ENCODE results near the gene PPFIBP2. TPM values are rescaled to one million over a fixed set of nuclear protein-coding genes. Genes with fewer than 3 reads are reported as not detected.

Gene PPFIBP2
- total and polyA plus RNA-seq, 2 of the 13 experiments (the other 11 are each of a cell fraction or from before 2014, with no cell fraction given) = 15.0 to 52.5 TPM

DNA sequence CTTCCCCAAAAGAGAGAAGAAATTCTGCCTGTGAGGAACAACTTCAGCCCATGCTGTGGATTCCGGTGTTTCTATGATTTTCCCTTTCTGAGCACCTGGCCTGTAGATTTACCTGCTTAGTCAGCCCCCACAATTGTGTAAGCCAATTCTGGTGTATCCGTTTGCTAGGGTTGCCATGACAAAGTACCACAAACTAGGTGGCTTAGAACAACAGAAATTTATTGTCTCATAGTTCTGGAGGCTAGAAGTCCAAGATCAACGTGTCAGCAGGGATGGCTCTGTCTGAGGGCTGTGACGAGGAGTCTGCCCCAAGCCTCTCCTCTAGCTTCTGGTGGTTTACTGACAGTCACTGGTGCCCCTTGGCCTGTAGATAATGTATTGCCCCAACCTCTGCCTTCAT is 175.4 kb downstream of the PPFIBP2 start:
- Histone ChIP-seq H3K4me2 (ENCODE audit: low read depth, low read length) (no peak overlapping the region), H3K4me1 (ENCODE audit: insufficient read depth, low read length) (peaks cover 8% of the 10 kb centered on the region; the same call in 1 of the 2 replicates), H3K4me3 (replicated peaks in 1 of 3; ENCODE audit: insufficient read depth in 1 of 3, low read depth in 2 of 3, low read length in 3 of 3) (no peak overlapping the region), H3K27ac (ENCODE audit: extremely low read length, insufficient read depth, low read length) (no peak overlapping the region), H2AFZ (ENCODE audit: low read length) (no peak overlapping the region), H4K20me1 (ENCODE audit: insufficient read depth, low read length) (no peaks in the 10 kb centered on the region), H3K9ac (ENCODE audit: insufficient read depth, low read depth, low read length) (no peak overlapping the region), H3K9me3 (ENCODE audit: low read length) (no peaks in the 10 kb centered on the region), H3K36me3 (replicated peaks in 1 of 2; ENCODE audit: control insufficient read depth in 1 of 2, insufficient read depth in 2 of 2, low read length in 2 of 2) (no peaks in the 10 kb centered on the region), H3K79me2 (ENCODE audit: insufficient read depth, low read length) (no peaks in the 10 kb centered on the region), H3K27me3 (ENCODE audit: control insufficient read depth in 1 of 2, insufficient read depth in 2 of 2, low read length in 2 of 2) (peaks cover 2 to 33% of the 10 kb centered on the region in 2 experiments; a peak in 3 of 5 replicates)
- ATAC-seq (no peak), FAIRE-seq (no peak), DNase-seq (ENCODE audit: low spot score) (no peak)
- POLR2A ChIA-PET = no interaction called here
- no TSS peak for BruUV-seq (replicated peaks)
- WGBS (ENCODE audit: low lambda C conversion rate) = 3% methylated on average over 3 of the region's 4 CpGs
- TF ChIP-seq SPEN (CRISPR knock-in tag; IDR thresholded peaks at IDR 0.05; ENCODE audit: low read depth) (no peak), SP1 (IDR thresholded peaks at IDR 0.05) (no peak), SP1 (CRISPR knock-in tag; IDR thresholded peaks at IDR 0.05) (no peak), ZIK1 (CRISPR knock-in tag; IDR thresholded peaks at IDR 0.05; ENCODE audit: borderline replicate concordance, low read depth) (no peak), THYN1 (CRISPR knock-in tag; IDR thresholded peaks at IDR 0.05; ENCODE audit: borderline replicate concordance, low read depth) (no peak), REST (IDR thresholded peaks at IDR 0.05; ENCODE audit: borderline replicate concordance in 1 of 2, low read depth in 1 of 2, low read length in 2 of 2) (no peak), MIER2 (CRISPR knock-in tag; IDR thresholded peaks at IDR 0.05) (no peak), EP300 (IDR thresholded peaks at IDR 0.05; ENCODE audit: low read depth in 2 of 2, low read length in 2 of 2) (no peak), EP300 (CRISPR knock-in tag; IDR thresholded peaks at IDR 0.05; ENCODE audit: borderline replicate concordance) (no peak), RBFOX2 (IDR thresholded peaks at IDR 0.05; ENCODE audit: low read depth, low read length) (no peak), ETS1 (CRISPR knock-in tag; IDR thresholded peaks at IDR 0.05) (no peak), KLF11 (CRISPR knock-in tag; IDR thresholded peaks at IDR 0.05) (no peak), FOXC1 (CRISPR knock-in tag; IDR thresholded peaks at IDR 0.05; ENCODE audit: borderline replicate concordance) (no peak)
- intact Hi-C loops (cut with micrococcal nuclease; ENCODE audit: unreplicated experiment) = loop anchor here (2.0 kb wide), 1 partner anchor 336 kb away; no protein-coding TSS in a partner anchor
- CTCF ChIA-PET (ENCODE audit: low intra/inter-chr PET ratio, low total read pairs) = interaction anchor here (1.4 to 1.6 kb wide), 2 partner anchors 117 to 591 kb away, joined by 5 to 7 read pairs; no protein-coding TSS in a partner anchor
- in situ Hi-C loops (cut with HindIII; ENCODE audit: extremely low pct_ligation_motif_present, low pct_unique_long_range_greater_than_20kb) = loop anchor here (25.0 kb wide), 1 partner anchor 327 kb away; no protein-coding TSS in a partner anchor
